H1 (cell line): ENCODE results near the gene SCG3.

ENCODE experiments used
- CHD7 ChIP-seq: fragments of 300-600 bp; sonication (generic); IDR thresholded peaks from 2 replicates; pipeline ENCODE4 v1.7.1; 2012; ENCODE audit warnings: low read length, moderate library complexity, mild to moderate bottlenecking, inconsistent platforms; ENCODE audit not compliant: insufficient replicate concordance
- CTCF ChIP-seq, 3 experiments: IDR thresholded peaks; 1 replicate in 2 of 3; 2 replicates in 1 of 3; pipeline versions ENCODE4 v1.5.1 to v1.6.1; 2011; ENCODE audit warnings: low read length in 3 of 3, mild to moderate bottlenecking in 3 of 3, inconsistent platforms in 2 of 3, low read depth in 1 of 3, moderate library complexity in 1 of 3; ENCODE audit not compliant: insufficient read depth in 1 of 3; ENCODE audit errors: control extremely low read depth in 1 of 3
- EP300 ChIP-seq, 2 experiments: IDR thresholded peaks; 1 replicate in 1 of 2; 2 replicates in 1 of 2; pipeline ENCODE4 v1.6.1; 2011 to 2012; ENCODE audit warnings: low read depth in 2 of 2, low read length in 2 of 2, mild to moderate bottlenecking in 2 of 2, borderline replicate concordance in 1 of 2, inconsistent platforms in 1 of 2, moderate library complexity in 1 of 2
- EZH2 ChIP-seq: fragments of 200-600 bp; sonication (generic); IDR thresholded peaks from 2 replicates; pipeline ENCODE4 v1.7.1; 2012; ENCODE audit warnings: low read depth, mild to moderate bottlenecking, moderate library complexity, low read length, inconsistent platforms; ENCODE audit not compliant: severe bottlenecking
- FOSL1 ChIP-seq: IDR thresholded peaks from 2 replicates; pipeline ENCODE4 v1.6.1; 2011; ENCODE audit warnings: mild to moderate bottlenecking, low read depth, low read length, moderate library complexity; ENCODE audit not compliant: insufficient read depth
- GABPA ChIP-seq: IDR thresholded peaks from 2 replicates; pipeline ENCODE4 v1.6.1; 2011; ENCODE audit warnings: mild to moderate bottlenecking, low read length, moderate library complexity, borderline replicate concordance; ENCODE audit not compliant: insufficient read depth
- HDAC2 ChIP-seq, 2 experiments: fragments of 300-600 bp in 1 of 2; sonication (generic) in 1 of 2; IDR thresholded peaks; 2 replicates each; pipeline ENCODE4 v1.6.1; 2011 to 2012; ENCODE audit warnings: low read depth in 2 of 2, low read length in 2 of 2, mild to moderate bottlenecking in 2 of 2, moderate library complexity in 2 of 2, borderline replicate concordance in 1 of 2, inconsistent platforms in 1 of 2
- SIN3A ChIP-seq, 2 experiments: IDR thresholded peaks in 1 of 2; conservative IDR thresholded peaks in 1 of 2; 2 replicates each; pipeline ENCODE4 v1.6.1; 2011 to 2012; ENCODE audit warnings: low read length in 2 of 2, improper control_type of control experiment in 1 of 2, low read depth in 1 of 2, mild to moderate bottlenecking in 1 of 2

GRCh38 chr15:51672155-51672687, 9.1 kb upstream of the SCG3 start:
- TF ChIP-seq CTCF (IDR thresholded peaks at IDR 0.05; ENCODE audit: control extremely low read depth in 1 of 3, insufficient read depth in 1 of 3, low read depth in 1 of 3, low read length in 3 of 3): no peak
- TF ChIP-seq SIN3A (conservative IDR thresholded peaks at IDR 0.05 in 1 of 2, IDR thresholded peaks at IDR 0.05 in 1 of 2; ENCODE audit: low read depth in 1 of 2, low read length in 2 of 2): no peak
- TF ChIP-seq EZH2: no peak
- no peak for TF ChIP-seq FOSL1
- no peak for TF ChIP-seq HDAC2 (IDR thresholded peaks at IDR 0.05; ENCODE audit: borderline replicate concordance in 1 of 2, low read depth in 2 of 2, low read length in 2 of 2)
- TF ChIP-seq EP300 (IDR thresholded peaks at IDR 0.05; ENCODE audit: borderline replicate concordance in 1 of 2, low read depth in 2 of 2, low read length in 2 of 2): no peak
- no peak for TF ChIP-seq CHD7
- TF ChIP-seq GABPA: no peak
